Fibroblast of villous mesenchyme (primary cell): Measurements from ENCODE around the gene SCNN1B. TPM values are rescaled to one million over a fixed set of nuclear protein-coding genes. Genes with fewer than 3 reads are reported as not detected.

Experiments used
- DNase-seq: peaks from one replicate; pipeline ENCODE4 v3.0.0-alpha.2; 2010; ENCODE audit warnings: low read depth
- H3K4me3 ChIP-seq: 2 replicates; pipeline ENCODE4 v1.5.1; 2011; ENCODE audit warnings: low read depth, mild to moderate bottlenecking, low read length
- total RNA-seq: library from RNA; depleted of rRNA; stranded (reverse); fragments of >200 nt; gene quantifications from 2 replicates; pipeline ENCODE4 v1.2.3, GENCODE V29; 2012
- TF ChIP-seq, protein P1 (sequence below): IDR thresholded peaks from 2 replicates; pipeline ENCODE4 v1.5.1; 2012; ENCODE audit warnings: low read depth, mild to moderate bottlenecking, low read length; ENCODE audit not compliant: insufficient read depth

The SCNN1B gene
- total RNA-seq, 1 donor: not detected

DNA sequence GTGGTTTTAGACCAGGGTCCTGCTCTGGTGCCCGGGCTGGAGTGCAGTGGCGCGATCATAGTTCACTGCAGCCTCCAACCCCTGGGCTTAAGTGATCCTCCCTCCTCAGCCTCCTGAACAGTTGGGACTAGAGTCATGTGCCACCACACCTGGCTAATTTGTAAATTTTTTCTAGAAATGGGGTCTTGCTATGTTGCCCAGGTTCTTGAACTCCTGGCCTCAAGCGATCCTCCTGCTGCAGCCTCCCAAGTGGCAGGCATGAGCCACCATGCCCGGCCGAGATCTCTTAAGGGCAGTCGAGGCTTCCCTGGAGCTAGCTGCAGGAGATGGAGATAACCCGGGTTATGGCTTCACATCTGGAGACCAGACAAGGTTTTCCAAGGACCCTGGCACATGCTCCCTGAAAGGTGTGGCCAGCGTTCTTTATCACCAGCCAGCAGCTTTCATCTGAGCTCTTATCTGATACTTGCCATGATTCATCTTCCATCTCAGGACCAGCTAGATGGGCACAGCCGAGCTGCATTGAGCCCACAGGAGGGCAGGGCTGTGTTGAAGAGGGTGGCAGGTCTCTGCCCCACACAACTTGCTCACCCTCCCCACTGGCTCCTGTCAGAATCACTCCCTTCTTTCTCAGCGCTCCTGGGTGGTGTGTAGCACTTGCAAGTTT lies 28.6 kb downstream of the SCNN1B start:
- H3K4me3 ChIP-seq: no peak overlapping the region
- TF ChIP-seq, protein P1, sequence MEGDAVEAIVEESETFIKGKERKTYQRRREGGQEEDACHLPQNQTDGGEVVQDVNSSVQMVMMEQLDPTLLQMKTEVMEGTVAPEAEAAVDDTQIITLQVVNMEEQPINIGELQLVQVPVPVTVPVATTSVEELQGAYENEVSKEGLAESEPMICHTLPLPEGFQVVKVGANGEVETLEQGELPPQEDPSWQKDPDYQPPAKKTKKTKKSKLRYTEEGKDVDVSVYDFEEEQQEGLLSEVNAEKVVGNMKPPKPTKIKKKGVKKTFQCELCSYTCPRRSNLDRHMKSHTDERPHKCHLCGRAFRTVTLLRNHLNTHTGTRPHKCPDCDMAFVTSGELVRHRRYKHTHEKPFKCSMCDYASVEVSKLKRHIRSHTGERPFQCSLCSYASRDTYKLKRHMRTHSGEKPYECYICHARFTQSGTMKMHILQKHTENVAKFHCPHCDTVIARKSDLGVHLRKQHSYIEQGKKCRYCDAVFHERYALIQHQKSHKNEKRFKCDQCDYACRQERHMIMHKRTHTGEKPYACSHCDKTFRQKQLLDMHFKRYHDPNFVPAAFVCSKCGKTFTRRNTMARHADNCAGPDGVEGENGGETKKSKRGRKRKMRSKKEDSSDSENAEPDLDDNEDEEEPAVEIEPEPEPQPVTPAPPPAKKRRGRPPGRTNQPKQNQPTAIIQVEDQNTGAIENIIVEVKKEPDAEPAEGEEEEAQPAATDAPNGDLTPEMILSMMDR: no peak
- DNase-seq: no peak

DNA sequence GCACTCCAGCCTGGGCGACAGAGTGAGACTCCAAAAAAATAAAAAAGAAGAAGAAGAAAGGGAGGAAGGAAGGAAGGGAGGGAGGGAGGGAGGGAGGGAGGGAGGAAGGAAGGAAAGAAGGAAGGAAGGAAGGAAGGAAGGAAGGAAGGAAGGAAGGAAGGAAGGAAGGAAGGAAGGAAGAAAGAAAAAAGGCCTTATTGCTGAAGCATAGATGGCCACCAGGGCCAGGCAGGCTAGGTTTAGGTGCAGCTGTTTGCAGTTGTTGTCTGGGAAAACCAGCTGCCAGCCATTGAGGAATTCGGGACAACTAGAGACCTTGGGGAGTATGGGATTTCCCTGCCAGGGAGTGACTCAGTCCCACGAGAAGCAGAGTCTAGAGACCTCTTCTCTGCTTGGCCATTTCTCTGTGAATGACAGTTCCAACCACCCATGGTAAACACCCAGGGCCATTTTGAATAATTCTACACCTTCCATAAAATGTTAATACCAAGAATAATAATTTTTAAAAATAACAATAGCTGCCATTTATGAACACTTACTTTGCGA lies 31.0 kb downstream of the SCNN1B start:
- DNase-seq: no peak
- H3K4me3 ChIP-seq: no peak overlapping the region
- TF ChIP-seq, protein P1: no peak

DNA sequence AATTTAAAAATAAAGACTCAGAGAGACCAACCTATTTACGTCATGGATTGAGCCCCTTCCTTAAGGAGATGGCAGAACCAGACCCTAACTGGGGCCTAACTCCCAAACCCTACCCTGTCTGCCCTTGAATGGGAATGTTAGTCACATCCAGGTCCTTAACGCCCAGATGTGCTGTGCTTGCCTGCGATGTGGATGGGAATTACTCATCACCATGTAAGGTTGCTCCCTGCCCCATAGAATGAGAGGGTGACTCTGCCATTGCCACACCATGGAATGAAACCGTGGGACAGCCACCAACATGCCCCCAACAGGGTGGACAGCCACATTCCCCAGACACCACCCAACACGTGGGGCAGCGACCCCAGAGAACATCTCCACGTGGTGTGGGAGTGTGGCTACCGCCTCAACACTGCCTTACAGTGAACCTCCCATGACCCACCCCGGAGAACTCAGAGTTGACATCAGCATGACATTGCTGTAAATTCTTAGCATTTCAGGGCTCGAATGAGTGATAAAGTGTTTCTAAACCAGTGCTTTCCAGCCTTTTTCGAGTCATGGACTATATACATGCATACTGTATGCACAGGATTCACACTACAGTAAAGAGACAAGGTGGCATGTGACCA lies 31.8 kb downstream of the SCNN1B start:
- H3K4me3 ChIP-seq: no peak overlapping the region
- no peak for DNase-seq
- TF ChIP-seq, protein P1: no peak

DNA sequence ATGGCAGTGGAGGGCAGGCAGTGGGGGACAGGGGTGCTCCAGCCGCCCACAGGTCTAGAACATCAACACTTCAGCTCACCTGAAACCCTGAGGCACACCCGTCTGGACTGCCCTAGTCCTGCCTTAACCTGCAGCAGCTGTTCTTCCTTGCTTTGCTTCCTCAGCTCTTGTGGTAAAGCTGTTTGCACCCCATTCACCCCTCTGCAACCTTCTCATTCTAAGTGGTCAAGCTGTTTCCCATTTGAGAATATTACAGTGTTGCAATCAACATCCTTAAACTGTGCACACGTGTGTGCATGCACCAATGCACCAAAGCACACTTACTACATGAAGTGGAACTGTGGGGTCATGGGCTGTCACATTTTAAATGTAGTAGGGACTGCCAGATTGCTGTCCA lies 32.4 kb downstream of the SCNN1B start:
- no peak overlapping the region for H3K4me3 ChIP-seq
- TF ChIP-seq, protein P1: no peak

DNA sequence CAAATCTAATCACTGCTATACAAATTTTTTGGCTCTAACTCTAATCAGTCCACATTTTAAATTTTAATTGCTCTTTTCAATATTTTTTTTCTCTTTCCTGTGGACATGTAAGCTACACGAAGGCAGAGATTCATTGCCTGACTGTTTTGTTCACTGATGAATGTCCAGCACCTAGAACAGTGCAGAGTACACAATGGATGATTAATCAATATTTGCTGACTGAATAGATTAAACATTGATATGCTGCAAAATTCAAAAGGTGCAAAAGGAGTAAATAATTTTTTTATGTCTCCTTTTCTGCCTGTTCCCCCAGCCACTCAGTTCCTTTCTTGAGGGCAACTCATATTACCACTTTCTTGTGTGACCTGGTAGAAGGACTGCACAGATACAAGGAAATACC lies 32.8 kb downstream of the SCNN1B start:
- no peak for DNase-seq
- H3K4me3 ChIP-seq: no peak overlapping the region
- TF ChIP-seq, protein P1: no peak

More for the DNA sequence above, 32.4 kb downstream of the SCNN1B start:
- no peak for DNase-seq

DNA sequence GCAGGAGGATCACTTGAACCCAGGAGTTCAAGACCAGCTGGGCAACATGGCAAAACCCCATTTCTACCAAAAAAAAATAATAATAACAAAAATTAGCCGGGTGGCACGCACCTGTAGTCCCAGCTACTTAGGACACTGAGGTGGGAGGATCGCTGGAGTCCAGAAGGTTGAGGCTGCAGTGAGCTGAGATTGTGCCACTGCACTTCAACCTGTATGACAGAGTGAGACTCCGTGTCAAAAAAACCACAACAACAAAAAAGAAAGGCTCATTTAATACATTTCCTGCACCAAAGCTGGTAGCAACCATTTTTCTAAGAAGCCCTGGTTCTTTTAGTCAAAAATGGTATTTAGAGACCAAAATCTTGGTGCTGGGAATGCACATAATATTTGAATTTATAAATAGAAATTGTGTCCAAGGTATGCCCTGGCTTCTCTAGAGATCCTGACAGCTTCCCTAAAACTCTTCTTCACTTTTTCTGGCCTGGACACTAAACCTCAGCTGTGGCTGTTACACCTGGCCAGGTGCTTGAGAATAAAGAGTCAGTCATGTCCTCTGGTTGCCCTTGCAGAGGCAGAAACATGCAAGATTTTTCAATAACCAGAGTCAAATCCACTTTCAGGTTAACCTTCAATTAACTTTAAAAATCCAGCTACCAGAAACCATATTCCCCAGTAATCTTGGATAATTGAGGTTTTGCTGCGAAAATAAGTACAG lies 35.9 kb downstream of the SCNN1B start:
- TF ChIP-seq, protein P1: no peak
- no peak overlapping the region for H3K4me3 ChIP-seq

More for the DNA sequence above, 35.9 kb downstream of the SCNN1B start:
- no peak for DNase-seq
